ENCODE results near the gene ZNF423.

GRCh38 chr16:49587511-49587910 is 268.4 kb downstream of the ZNF423 start:
- no peak for TF ChIP-seq CTCF (conservative IDR thresholded peaks at IDR 0.05 in 1 of 2, IDR thresholded peaks at IDR 0.05 in 1 of 2; ENCODE audit: extremely low read depth in 1 of 2, insufficient read depth in 1 of 2, low read depth in 1 of 2, low read length in 2 of 2)
- no peak for TF ChIP-seq EZH2 (IDR thresholded peaks at IDR 0.05; ENCODE audit: borderline replicate concordance, low read length)
